HepG2 (cell line): ENCODE results near the gene OAT. TPM values are rescaled to one million over a fixed set of nuclear protein-coding genes. Genes with fewer than 3 reads are reported as not detected.
A peak's percentile ranks its signal among the peaks of the same experiment; 100 is the strongest.

Experiments
- JUNB ChIP-seq: sonication (generic); formaldehyde crosslinking; IDR thresholded peaks from 2 replicates; pipeline ENCODE4 v1.8.0; 2022; ENCODE audit warnings: missing genetic modification reagents, mild to moderate bottlenecking, borderline replicate concordance
- MAFG ChIP-seq: sonication (generic); formaldehyde crosslinking; IDR thresholded peaks from 2 replicates; pipeline ENCODE4 v1.5.1; 2020; ENCODE audit warnings: mild to moderate bottlenecking, missing genetic modification reagents
- MYC ChIP-seq: sonication (generic); formaldehyde crosslinking; IDR thresholded peaks from 2 replicates; pipeline ENCODE4 v1.9.0; 2021; ENCODE audit warnings: missing genetic modification reagents, borderline replicate concordance
- PPARG ChIP-seq: conservative IDR thresholded peaks from 2 replicates; pipeline ENCODE4 v1.6.1; 2016; ENCODE audit warnings: missing biosample characterization, missing genetic modification reagents
- RFX3 ChIP-seq: IDR thresholded peaks from 2 replicates; pipeline ENCODE4 v1.6.1; 2016; ENCODE audit warnings: missing biosample characterization, missing genetic modification reagents
- SKI ChIP-seq: fragments of 450-650 bp; IDR thresholded peaks from one replicate; pipeline ENCODE4 v1.6.1; 2018; ENCODE audit warnings: mild to moderate bottlenecking; ENCODE audit not compliant: partially characterized antibody
- SMAD1 ChIP-seq: sonication (generic); formaldehyde crosslinking; IDR thresholded peaks from 2 replicates; pipeline ENCODE4 v1.4.0; 2020; ENCODE audit warnings: missing genetic modification reagents, low read depth, mild to moderate bottlenecking, borderline replicate concordance
- SMAD3 ChIP-seq: sonication (generic); formaldehyde crosslinking; IDR thresholded peaks from 2 replicates; pipeline ENCODE4 v1.4.0; 2020; ENCODE audit warnings: missing genetic modification reagents
- SNAPC2 ChIP-seq: sonication (generic); formaldehyde crosslinking; IDR thresholded peaks from 2 replicates; pipeline ENCODE4 v1.8.1; 2022; ENCODE audit warnings: mild to moderate bottlenecking, missing genetic modification reagents
- SP2 ChIP-seq: sonication (generic); formaldehyde crosslinking; IDR thresholded peaks from 2 replicates; pipeline ENCODE4 v1.5.1; 2020; ENCODE audit warnings: mild to moderate bottlenecking, missing genetic modification reagents
- SRSF1 ChIP-seq: fragments of 200-400 bp; formaldehyde crosslinking; optimal IDR thresholded peaks from 2 replicates; pipeline ENCODE3; 2017; ENCODE audit warnings: mild to moderate bottlenecking, low read depth, low read length, moderate library complexity
- ZNF121 ChIP-seq: sonication (generic); formaldehyde crosslinking; IDR thresholded peaks from 2 replicates; pipeline ENCODE4 v1.5.0; 2020; ENCODE audit warnings: mild to moderate bottlenecking, missing genetic modification reagents
- ZNF205 ChIP-seq: IDR thresholded peaks from 2 replicates; pipeline ENCODE4 v1.6.1; 2018; ENCODE audit warnings: missing biosample characterization, missing genetic modification reagents
- ZNF383 ChIP-seq: sonication (generic); formaldehyde crosslinking; IDR thresholded peaks from 2 replicates; pipeline ENCODE4 v1.4.0; 2020; ENCODE audit warnings: missing genetic modification reagents, mild to moderate bottlenecking, borderline replicate concordance
- ZNF564 ChIP-seq: sonication (generic); formaldehyde crosslinking; IDR thresholded peaks from 2 replicates; pipeline ENCODE4 v1.8.1; 2023; ENCODE audit warnings: mild to moderate bottlenecking, missing genetic modification reagents
- ZNF605 ChIP-seq: sonication (generic); formaldehyde crosslinking; IDR thresholded peaks from 2 replicates; pipeline ENCODE4 v1.8.0; 2022; ENCODE audit warnings: mild to moderate bottlenecking, missing genetic modification reagents
- ZSCAN30 ChIP-seq: sonication (generic); formaldehyde crosslinking; IDR thresholded peaks from 2 replicates; pipeline ENCODE4 v1.5.0; 2020; ENCODE audit warnings: mild to moderate bottlenecking, missing genetic modification reagents
- polyA plus RNA-seq, 8 experiments: library from polyadenylated mRNA; depleted of rRNA in 3 of 8; stranded (reverse) in 7 of 8; unstranded in 1 of 8; fragments of >200 nt; fragmentation: Illumina TruSeq in 4 of 8; extraction: Trizol in 4 of 8; gene quantifications; 2 replicates each; pipeline versions ENCODE4 v1.2.1 to v1.2.3, GENCODE V29; 2011 to 2016; ENCODE audit warnings: low read depth in 4 of 8, missing spikeins in 1 of 8, mixed read lengths in 1 of 8; ENCODE audit not compliant: insufficient read depth in 1 of 8
- total RNA-seq, 5 experiments: library from RNA; depleted of rRNA; stranded (reverse); fragments of >200 nt; fragmentation: Illumina TruSeq; extraction: Trizol; gene quantifications; 2 replicates each; pipeline ENCODE4 v1.2.3, GENCODE V29; 2016; ENCODE audit warnings: low read depth in 1 of 5
- TF ChIP-seq, protein P1 (sequence below): sonication (generic); formaldehyde crosslinking; IDR thresholded peaks from 2 replicates; pipeline ENCODE4 v1.4.0; 2020; ENCODE audit warnings: missing genetic modification reagents, mild to moderate bottlenecking, borderline replicate concordance
- TF ChIP-seq, protein P2 (sequence below): sonication (generic); formaldehyde crosslinking; IDR thresholded peaks from 2 replicates; pipeline ENCODE4 v1.8.0; 2022; ENCODE audit warnings: mild to moderate bottlenecking, missing genetic modification reagents, borderline replicate concordance
- TF ChIP-seq, protein P3 (sequence below): sonication (generic); formaldehyde crosslinking; IDR thresholded peaks from 2 replicates; pipeline ENCODE4 v1.4.0; 2020; ENCODE audit warnings: low read depth, mild to moderate bottlenecking, missing genetic modification reagents
- TF ChIP-seq, protein P4 (sequence below): sonication (generic); formaldehyde crosslinking; IDR thresholded peaks from 2 replicates; pipeline ENCODE4 v1.8.0; 2022; ENCODE audit warnings: mild to moderate bottlenecking, missing genetic modification reagents
- TF ChIP-seq, protein P5 (sequence below): sonication (generic); formaldehyde crosslinking; IDR thresholded peaks from 2 replicates; pipeline ENCODE4 v1.4.0; 2020; ENCODE audit warnings: mild to moderate bottlenecking, missing genetic modification reagents

The OAT gene
- total and polyA plus RNA-seq, 2 of the 13 experiments (the other 11 are each of a cell fraction or from before 2014, with no cell fraction given), result 87.8 to 96.7 TPM

DNA sequence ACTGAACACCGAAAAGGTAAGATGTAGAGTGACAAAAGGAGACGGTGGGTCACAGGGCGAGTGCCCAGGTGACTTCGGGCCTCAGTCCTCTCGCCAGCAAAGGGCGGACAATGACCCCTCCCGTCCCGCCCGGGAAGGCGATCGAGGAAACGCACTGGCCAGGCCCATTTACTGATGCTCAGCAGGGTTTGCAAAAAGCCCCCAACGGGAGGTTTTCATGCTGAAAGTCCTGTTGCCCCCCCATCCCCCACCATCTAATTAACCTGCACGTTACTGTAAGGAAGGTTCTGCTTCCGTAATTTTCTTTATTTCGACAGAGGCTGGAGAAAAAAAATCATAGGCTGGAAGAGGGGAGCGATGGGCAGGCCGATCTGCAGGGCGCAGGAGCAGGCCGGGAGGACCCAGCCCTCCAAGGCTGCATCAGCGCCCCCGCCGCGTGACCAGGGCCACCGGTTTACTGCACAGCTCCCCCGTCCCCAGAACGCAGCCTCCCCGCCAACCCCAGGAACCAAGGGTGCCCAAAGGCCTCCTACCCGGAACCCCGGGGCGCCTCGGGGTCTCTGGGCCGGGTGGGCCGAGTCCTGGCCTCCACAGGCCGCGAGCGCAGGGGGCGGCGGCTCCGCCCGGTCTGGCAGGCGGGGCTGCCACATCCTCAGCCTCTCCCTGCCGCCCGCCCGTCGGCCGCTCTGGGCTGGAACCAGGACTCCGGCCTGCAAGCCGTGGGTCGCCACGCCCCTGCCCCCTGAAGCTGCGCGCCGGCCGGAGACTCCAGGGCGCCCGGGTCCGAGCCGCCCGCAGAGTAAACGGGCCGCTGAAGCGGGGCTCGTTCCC lies 613 bp downstream of the OAT start (continued):
- no peak for TF ChIP-seq ZNF383 (CRISPR knock-in tag)
- TF ChIP-seq, protein P1, sequence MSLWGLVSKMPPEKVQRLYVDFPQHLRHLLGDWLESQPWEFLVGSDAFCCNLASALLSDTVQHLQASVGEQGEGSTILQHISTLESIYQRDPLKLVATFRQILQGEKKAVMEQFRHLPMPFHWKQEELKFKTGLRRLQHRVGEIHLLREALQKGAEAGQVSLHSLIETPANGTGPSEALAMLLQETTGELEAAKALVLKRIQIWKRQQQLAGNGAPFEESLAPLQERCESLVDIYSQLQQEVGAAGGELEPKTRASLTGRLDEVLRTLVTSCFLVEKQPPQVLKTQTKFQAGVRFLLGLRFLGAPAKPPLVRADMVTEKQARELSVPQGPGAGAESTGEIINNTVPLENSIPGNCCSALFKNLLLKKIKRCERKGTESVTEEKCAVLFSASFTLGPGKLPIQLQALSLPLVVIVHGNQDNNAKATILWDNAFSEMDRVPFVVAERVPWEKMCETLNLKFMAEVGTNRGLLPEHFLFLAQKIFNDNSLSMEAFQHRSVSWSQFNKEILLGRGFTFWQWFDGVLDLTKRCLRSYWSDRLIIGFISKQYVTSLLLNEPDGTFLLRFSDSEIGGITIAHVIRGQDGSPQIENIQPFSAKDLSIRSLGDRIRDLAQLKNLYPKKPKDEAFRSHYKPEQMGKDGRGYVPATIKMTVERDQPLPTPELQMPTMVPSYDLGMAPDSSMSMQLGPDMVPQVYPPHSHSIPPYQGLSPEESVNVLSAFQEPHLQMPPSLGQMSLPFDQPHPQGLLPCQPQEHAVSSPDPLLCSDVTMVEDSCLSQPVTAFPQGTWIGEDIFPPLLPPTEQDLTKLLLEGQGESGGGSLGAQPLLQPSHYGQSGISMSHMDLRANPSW, result no peak
- TF ChIP-seq, protein P2, sequence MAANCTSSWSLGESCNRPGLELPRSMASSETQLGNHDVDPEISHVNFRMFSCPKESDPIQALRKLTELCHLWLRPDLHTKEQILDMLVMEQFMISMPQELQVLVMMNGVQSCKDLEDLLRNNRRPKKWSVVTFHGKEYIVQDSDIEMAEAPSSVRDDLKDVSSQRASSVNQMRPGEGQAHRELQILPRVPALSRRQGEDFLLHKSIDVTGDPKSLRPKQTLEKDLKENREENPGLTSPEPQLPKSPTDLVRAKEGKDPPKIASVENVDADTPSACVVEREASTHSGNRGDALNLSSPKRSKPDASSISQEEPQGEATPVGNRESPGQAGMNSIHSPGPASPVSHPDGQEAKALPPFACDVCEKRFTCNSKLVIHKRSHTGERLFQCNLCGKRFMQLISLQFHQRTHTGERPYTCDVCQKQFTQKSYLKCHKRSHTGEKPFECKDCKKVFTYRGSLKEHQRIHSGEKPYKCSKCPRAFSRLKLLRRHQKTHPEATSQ, result no peak
- TF ChIP-seq ZNF121 (CRISPR knock-in tag), result no peak
- TF ChIP-seq SRSF1, result no peak
- no peak for TF ChIP-seq SKI
- TF ChIP-seq, protein P3, sequence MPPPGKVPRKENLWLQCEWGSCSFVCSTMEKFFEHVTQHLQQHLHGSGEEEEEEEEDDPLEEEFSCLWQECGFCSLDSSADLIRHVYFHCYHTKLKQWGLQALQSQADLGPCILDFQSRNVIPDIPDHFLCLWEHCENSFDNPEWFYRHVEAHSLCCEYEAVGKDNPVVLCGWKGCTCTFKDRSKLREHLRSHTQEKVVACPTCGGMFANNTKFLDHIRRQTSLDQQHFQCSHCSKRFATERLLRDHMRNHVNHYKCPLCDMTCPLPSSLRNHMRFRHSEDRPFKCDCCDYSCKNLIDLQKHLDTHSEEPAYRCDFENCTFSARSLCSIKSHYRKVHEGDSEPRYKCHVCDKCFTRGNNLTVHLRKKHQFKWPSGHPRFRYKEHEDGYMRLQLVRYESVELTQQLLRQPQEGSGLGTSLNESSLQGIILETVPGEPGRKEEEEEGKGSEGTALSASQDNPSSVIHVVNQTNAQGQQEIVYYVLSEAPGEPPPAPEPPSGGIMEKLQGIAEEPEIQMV (CRISPR knock-in tag), result no peak
- TF ChIP-seq SMAD1 (CRISPR knock-in tag), result no peak
- TF ChIP-seq MAFG (CRISPR knock-in tag), result no peak
- no peak for TF ChIP-seq SNAPC2
- no peak for TF ChIP-seq SP2
- no peak for TF ChIP-seq PPARG
- TF ChIP-seq ZNF205, result no peak
- no peak for TF ChIP-seq JUNB (CRISPR knock-in tag)
- TF ChIP-seq ZNF605, result 0 out of 2 replicates have a peak, but pooled peaks have one; percentile 26
- TF ChIP-seq, protein P4, sequence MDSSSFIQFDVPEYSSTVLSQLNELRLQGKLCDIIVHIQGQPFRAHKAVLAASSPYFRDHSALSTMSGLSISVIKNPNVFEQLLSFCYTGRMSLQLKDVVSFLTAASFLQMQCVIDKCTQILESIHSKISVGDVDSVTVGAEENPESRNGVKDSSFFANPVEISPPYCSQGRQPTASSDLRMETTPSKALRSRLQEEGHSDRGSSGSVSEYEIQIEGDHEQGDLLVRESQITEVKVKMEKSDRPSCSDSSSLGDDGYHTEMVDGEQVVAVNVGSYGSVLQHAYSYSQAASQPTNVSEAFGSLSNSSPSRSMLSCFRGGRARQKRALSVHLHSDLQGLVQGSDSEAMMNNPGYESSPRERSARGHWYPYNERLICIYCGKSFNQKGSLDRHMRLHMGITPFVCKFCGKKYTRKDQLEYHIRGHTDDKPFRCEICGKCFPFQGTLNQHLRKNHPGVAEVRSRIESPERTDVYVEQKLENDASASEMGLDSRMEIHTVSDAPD, result no peak
- peak; percentile 43; the same call in 1 of the 2 replicates for TF ChIP-seq ZNF564 (CRISPR knock-in tag)
- TF ChIP-seq RFX3 (CRISPR knock-in tag), result no peak
- TF ChIP-seq SMAD3 (CRISPR knock-in tag), result 0 out of 2 replicates have a peak, but pooled peaks have one; percentile 5
- TF ChIP-seq, protein P5, sequence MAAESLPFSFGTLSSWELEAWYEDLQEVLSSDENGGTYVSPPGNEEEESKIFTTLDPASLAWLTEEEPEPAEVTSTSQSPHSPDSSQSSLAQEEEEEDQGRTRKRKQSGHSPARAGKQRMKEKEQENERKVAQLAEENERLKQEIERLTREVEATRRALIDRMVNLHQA (CRISPR knock-in tag), result no peak
- peak; percentile 46; the same call in 1 of the 2 replicates for TF ChIP-seq MYC (CRISPR knock-in tag)
- TF ChIP-seq ZSCAN30 (CRISPR knock-in tag), result no peak
